ENCODE results near the gene DKKL1. TPM values are rescaled to one million over a fixed set of nuclear protein-coding genes. Genes with fewer than 3 reads are reported as not detected.
A peak's percentile ranks its signal among the peaks of the same experiment; 100 is the strongest.
"Not testable (repeated sequence)": the region's sequence is repeated elsewhere in the genome, so short reads cannot be mapped to it uniquely, and the experiment has no call there.

Gene DKKL1
- total RNA-seq = 0.58 TPM in 1 of 2 replicates, not detected in the other

- Histone ChIP-seq H3K4me3 (ENCODE audit: low read depth, low read length) (peak within 1 kb of the TSS; percentile 90), H3K27me3 (ENCODE audit: control insufficient read depth, insufficient read depth, low read length) (no peaks in the 10 kb centered on the region), H3K36me3 (ENCODE audit: control insufficient read depth, insufficient read depth, low read length) (no peaks in the 10 kb centered on the region)
- TF ChIP-seq CTCF (IDR thresholded peaks at IDR 0.05; ENCODE audit: insufficient read depth, low read length, poor library complexity, severe bottlenecking) = peak; percentile 14
- peak; percentile 92 for DNase-seq (ENCODE audit: low read depth)
Measured at GRCh38 chr19:49363268-49364082, at the start of gene DKKL1. Gene DKKL1, plus strand, starts transcription at chr19:49363877. Its CDS starts 122 bp downstream, at chr19:49363999.

GRCh38 chr19:49315111-49315510 is 48.6 kb upstream of the DKKL1 start:
- no peak for TF ChIP-seq CTCF (IDR thresholded peaks at IDR 0.05; ENCODE audit: insufficient read depth, low read length, poor library complexity, severe bottlenecking)
- no peaks in the 10 kb centered on the region for H3K36me3 ChIP-seq (ENCODE audit: control insufficient read depth, insufficient read depth, low read length)
- no peaks in the 10 kb centered on the region for H3K27me3 ChIP-seq (ENCODE audit: control insufficient read depth, insufficient read depth, low read length)
- no peak for DNase-seq (ENCODE audit: low read depth)
- no peak overlapping the region for H3K4me3 ChIP-seq (ENCODE audit: low read depth, low read length)

- Histone ChIP-seq H3K27me3 (ENCODE audit: control insufficient read depth, insufficient read depth, low read length) (no peaks in the 10 kb centered on the region), H3K4me3 (ENCODE audit: low read depth, low read length) (no peak overlapping the region), H3K36me3 (ENCODE audit: control insufficient read depth, insufficient read depth, low read length) (no peaks in the 10 kb centered on the region)
- TF ChIP-seq CTCF (IDR thresholded peaks at IDR 0.05; ENCODE audit: insufficient read depth, low read length, poor library complexity, severe bottlenecking) = no peak
- DNase-seq (ENCODE audit: low read depth) = no peak
Measured at GRCh38 chr19:49316284-49316683, 47.4 kb upstream of the DKKL1 start.

- no peak overlapping the region for H3K4me3 ChIP-seq (ENCODE audit: low read depth, low read length)
- DNase-seq (ENCODE audit: low read depth) = no peak
- no peaks in the 10 kb centered on the region for H3K27me3 ChIP-seq (ENCODE audit: control insufficient read depth, insufficient read depth, low read length)
- no peak for TF ChIP-seq CTCF (IDR thresholded peaks at IDR 0.05; ENCODE audit: insufficient read depth, low read length, poor library complexity, severe bottlenecking)
- no peaks in the 10 kb centered on the region for H3K36me3 ChIP-seq (ENCODE audit: control insufficient read depth, insufficient read depth, low read length)
Measured at GRCh38 chr19:49318296-49318695, 45.4 kb upstream of the DKKL1 start.

- Histone ChIP-seq H3K4me3 (ENCODE audit: low read depth, low read length) (no peak within 1 kb of the TSS), H3K27me3 (ENCODE audit: control insufficient read depth, insufficient read depth, low read length) (no peaks in the 10 kb centered on the region), H3K36me3 (ENCODE audit: control insufficient read depth, insufficient read depth, low read length) (no peaks in the 10 kb centered on the region)
- DNase-seq (ENCODE audit: low read depth) = no peak
- no peak for TF ChIP-seq CTCF (IDR thresholded peaks at IDR 0.05; ENCODE audit: insufficient read depth, low read length, poor library complexity, severe bottlenecking)
Measured at GRCh38 chr19:49324801-49325576, 38.7 kb upstream of the DKKL1 start, which contains the start of gene SLC6A16. Gene SLC6A16, minus strand, starts transcription at chr19:49325191. Its CDS starts 13,844 bp downstream, at chr19:49311347.

- H3K4me3 ChIP-seq (ENCODE audit: low read depth, low read length); H3K27me3 ChIP-seq (ENCODE audit: control insufficient read depth, insufficient read depth, low read length); H3K36me3 ChIP-seq (ENCODE audit: control insufficient read depth, insufficient read depth, low read length); DNase-seq (ENCODE audit: low read depth): not testable (repeated sequence)
Measured at GRCh38 chr19:49325756-49326155, 37.9 kb upstream of the DKKL1 start.

Measured in kidney epithelial cell (primary cell).